GM12878 (cell line): Measurements from ENCODE around the gene CYP1B1.

ENCODE experiments used
- CEBPB ChIP-seq, 2 experiments: fragments of 150-350 bp in 1 of 2; IDR thresholded peaks; 2 replicates each; pipeline ENCODE4 v1.6.1; 2012 to 2014; ENCODE audit warnings: low read depth in 2 of 2, low read length in 2 of 2, borderline replicate concordance in 1 of 2, inconsistent platforms in 1 of 2
- CHD1 ChIP-seq: IDR thresholded peaks from 2 replicates; pipeline ENCODE4 v1.6.1; 2012; ENCODE audit warnings: low read depth, low read length, improper control_type of control experiment
- CTCF ChIP-seq, 3 experiments: IDR thresholded peaks in 2 of 3; conservative IDR thresholded peaks in 1 of 3; 2 replicates each; pipeline ENCODE4 v1.5.1; 2011; ENCODE audit warnings: low read depth in 3 of 3, low read length in 3 of 3, mild to moderate bottlenecking in 3 of 3, control low read depth in 2 of 3, moderate library complexity in 2 of 3, inconsistent platforms in 1 of 3, mixed read lengths in 1 of 3; ENCODE audit not compliant: control insufficient read depth in 2 of 3, insufficient read depth in 1 of 3; ENCODE audit errors: extremely low read depth in 1 of 3
- EZH2 ChIP-seq: IDR thresholded peaks from 2 replicates; pipeline ENCODE4 v1.6.1; 2012; ENCODE audit warnings: low read depth, mild to moderate bottlenecking, control low read depth, inconsistent platforms, low read length, borderline replicate concordance; ENCODE audit not compliant: control insufficient read depth
- FOXK2 ChIP-seq: fragments of 450-650 bp; IDR thresholded peaks from 2 replicates; pipeline ENCODE4 v1.6.1; 2017; ENCODE audit warnings: mild to moderate bottlenecking, moderate library complexity
- JUND ChIP-seq: IDR thresholded peaks from 2 replicates; pipeline ENCODE4 v1.6.1; 2012; ENCODE audit warnings: low read depth, mild to moderate bottlenecking, low read length, improper control_type of control experiment, moderate library complexity
- KAT2A ChIP-seq: conservative IDR thresholded peaks from 2 replicates; pipeline ENCODE4 v1.6.1; 2011; ENCODE audit warnings: low read depth, low read length; ENCODE audit not compliant: control insufficient read depth
- NFXL1 ChIP-seq: fragments of 450-650 bp; IDR thresholded peaks from 2 replicates; pipeline ENCODE4 v1.6.1; 2017; ENCODE audit warnings: antibody characterized with exemption, mild to moderate bottlenecking, borderline replicate concordance
- POLR2A ChIP-seq: IDR thresholded peaks from 2 replicates; pipeline ENCODE4 v1.6.1; 2011; ENCODE audit warnings: low read depth, mild to moderate bottlenecking, low read length
- POLR2AphosphoS5 ChIP-seq: IDR thresholded peaks from 2 replicates; pipeline ENCODE4 v1.6.1; 2011; ENCODE audit warnings: mild to moderate bottlenecking, low read length, inconsistent platforms
- SMAD1 ChIP-seq: fragments of 450-650 bp; IDR thresholded peaks from 2 replicates; pipeline ENCODE4 v1.6.1; 2018; ENCODE audit warnings: mild to moderate bottlenecking, low read depth; ENCODE audit not compliant: partially characterized antibody

DNA sequence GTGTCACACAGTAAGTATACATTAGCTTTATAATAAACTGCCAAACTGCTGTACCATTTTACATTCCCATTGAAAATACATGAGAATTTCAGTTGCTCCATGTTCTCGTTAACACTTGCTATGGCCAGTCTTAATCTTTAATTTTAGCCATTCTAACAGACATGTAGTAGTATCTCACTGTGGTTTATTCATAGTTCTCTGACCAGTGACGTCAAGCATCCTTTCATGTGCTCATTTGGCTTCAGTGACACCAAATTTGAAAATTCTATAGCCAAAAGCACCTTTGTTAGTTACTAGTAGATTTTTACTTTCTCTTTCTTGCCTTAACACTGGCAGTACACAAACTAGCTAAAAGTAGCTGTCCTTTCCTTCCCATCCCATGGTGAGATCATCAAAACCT is 43.0 kb downstream of the CYP1B1 start:
- no peak for TF ChIP-seq SMAD1
- TF ChIP-seq CTCF (IDR thresholded peaks at IDR 0.05 in 2 of 3, conservative IDR thresholded peaks at IDR 0.05 in 1 of 3; ENCODE audit: control insufficient read depth in 2 of 3, extremely low read depth in 1 of 3, insufficient read depth in 1 of 3, low read depth in 3 of 3, low read length in 3 of 3): no peak
- no peak for TF ChIP-seq CHD1
- TF ChIP-seq EZH2: no peak
- TF ChIP-seq NFXL1: no peak
- TF ChIP-seq POLR2A: no peak
- no peak for TF ChIP-seq FOXK2
- TF ChIP-seq CEBPB (IDR thresholded peaks at IDR 0.05; ENCODE audit: borderline replicate concordance in 1 of 2, low read depth in 2 of 2, low read length in 2 of 2): no peak
- TF ChIP-seq JUND: no peak
- no peak for TF ChIP-seq KAT2A
- no peak for TF ChIP-seq POLR2AphosphoS5
